ENCODE results near the gene TFPI2. TPM values are rescaled to one million over a fixed set of nuclear protein-coding genes. Genes with fewer than 3 reads are reported as not detected.

TFPI2 gene
- polyA plus RNA-seq, 1 donor, result 15.5 TPM

DNA sequence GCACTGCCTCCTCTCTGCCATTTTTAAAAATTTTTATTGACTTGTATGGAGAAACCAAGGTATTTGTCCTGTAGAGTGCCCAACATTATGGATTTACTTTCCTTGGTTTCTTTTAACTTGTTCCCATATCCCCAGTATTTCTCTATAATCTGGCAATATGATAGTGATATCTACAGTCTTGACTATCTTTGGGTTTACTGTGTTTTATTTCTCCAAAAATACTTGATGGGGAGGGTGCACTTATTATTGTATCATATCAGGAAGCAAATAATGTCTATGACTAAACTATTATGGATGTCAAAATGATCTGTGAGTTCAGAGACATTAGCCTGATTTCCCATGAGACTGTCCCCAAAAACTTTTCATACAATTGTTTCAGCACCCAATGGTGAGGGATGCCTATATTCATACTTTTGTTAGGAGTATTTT, 6.6 kb downstream of the TFPI2 start:
- H3K27ac ChIP-seq (ENCODE audit: low read length), result no peak overlapping the region
- no peak for DNase-seq
- H3K9me3 ChIP-seq (ENCODE audit: control insufficient read depth, low read depth, low read length), result peaks cover 9% of the 10 kb centered on the region
- H3K27me3 ChIP-seq (ENCODE audit: control insufficient read depth, insufficient read depth, low read length), result peaks cover 1% of the 10 kb centered on the region
- no peak overlapping the region for H3K4me3 ChIP-seq (ENCODE audit: low read length)
- no peaks in the 10 kb centered on the region for H3K36me3 ChIP-seq (ENCODE audit: control insufficient read depth, insufficient read depth, low read length)
- H3K4me1 ChIP-seq (ENCODE audit: control insufficient read depth, insufficient read depth, low read length), result no peaks in the 10 kb centered on the region

DNA sequence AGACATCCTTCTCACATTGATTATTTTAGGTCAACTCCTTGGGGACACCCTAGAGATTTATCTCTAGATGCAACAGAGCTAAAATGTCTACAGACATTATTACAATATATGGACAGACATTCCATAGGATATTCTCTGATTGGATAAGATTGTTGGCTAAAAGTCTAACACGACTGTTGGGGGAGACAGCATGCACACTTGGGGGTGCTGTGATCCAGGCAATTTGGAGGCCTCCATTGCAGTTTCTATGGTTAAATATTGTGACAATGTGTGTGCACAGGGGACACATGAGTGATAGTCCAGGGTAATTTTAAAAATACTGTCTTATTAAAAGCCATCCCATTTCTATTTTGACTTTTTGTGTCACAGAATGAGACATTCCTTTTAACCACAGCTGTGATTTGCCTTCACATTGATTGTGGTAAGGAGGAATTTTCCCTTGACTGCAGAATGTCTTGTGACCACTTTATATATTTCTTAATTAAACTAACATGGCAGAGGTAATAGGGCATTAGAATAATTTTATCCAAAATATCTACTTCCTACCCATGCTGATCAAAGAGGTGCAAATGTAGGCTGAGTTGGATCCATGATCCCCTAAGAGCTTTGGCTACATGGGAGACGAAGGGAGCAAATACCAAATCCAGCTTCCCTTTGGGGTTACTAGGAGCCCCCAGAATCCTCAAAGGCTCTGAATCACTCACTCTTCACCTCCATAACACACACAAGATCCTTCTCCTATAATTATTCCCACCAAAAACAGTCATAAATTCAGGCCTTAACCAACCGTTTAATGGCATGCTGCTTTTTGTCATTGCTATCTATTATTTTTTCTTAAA, 7.3 kb downstream of the TFPI2 start:
- Histone ChIP-seq H3K4me1 (ENCODE audit: control insufficient read depth, insufficient read depth, low read length) (no peaks in the 10 kb centered on the region), H3K9me3 (ENCODE audit: control insufficient read depth, low read depth, low read length) (peaks cover 9% of the 10 kb centered on the region), H3K27ac (ENCODE audit: low read length) (no peak overlapping the region), H3K4me3 (ENCODE audit: low read length) (no peak overlapping the region), H3K27me3 (ENCODE audit: control insufficient read depth, insufficient read depth, low read length) (no peaks in the 10 kb centered on the region), H3K36me3 (ENCODE audit: control insufficient read depth, insufficient read depth, low read length) (no peaks in the 10 kb centered on the region)
- WGBS (ENCODE audit: insufficient coverage, low lambda C conversion rate), result no CpG with 5 or more reads among the region's 3 CpGs
- DNase-seq, result no peak

DNA sequence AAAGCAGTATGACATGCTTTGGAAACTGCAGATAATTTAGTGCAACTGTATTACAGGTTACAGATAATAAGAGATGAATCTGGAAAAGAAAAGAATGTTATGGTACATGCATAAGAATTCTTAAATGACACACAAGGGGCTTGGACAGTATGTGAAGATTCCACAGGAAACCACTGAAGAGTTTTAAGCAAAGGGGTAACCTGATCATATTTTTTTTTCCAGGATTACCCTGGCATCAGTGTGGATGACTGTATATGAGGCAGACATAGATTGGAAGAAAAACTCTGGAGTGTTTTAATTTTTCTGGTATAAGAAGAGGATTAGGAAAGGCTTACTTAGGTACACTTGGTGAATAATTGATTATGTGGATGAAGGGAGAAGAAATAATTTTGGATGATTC, 8.1 kb downstream of the TFPI2 start:
- peaks cover 9% of the 10 kb centered on the region for H3K9me3 ChIP-seq (ENCODE audit: control insufficient read depth, low read depth, low read length)
- no peaks in the 10 kb centered on the region for H3K4me1 ChIP-seq (ENCODE audit: control insufficient read depth, insufficient read depth, low read length)

DNA sequence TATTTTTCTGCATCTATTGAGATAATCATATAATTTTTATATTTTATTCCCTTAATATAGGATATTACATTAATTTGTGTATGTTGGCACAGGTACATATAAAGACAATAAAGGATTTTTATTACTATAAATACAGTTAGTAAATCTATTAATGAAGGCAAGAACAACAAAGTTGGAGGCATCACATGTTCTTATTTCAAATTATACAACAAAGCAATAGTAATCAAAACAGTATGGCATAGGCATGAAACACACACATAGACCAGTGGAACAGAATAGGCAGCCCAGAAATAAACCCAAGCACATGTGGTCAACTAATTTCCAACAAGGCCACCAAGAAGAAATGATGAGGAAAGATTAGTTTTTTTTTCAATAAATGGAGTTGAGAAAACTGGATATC, 11.2 kb downstream of the TFPI2 start:
- no peak for DNase-seq
- Histone ChIP-seq H3K4me3 (ENCODE audit: low read length) (no peak overlapping the region), H3K9me3 (ENCODE audit: control insufficient read depth, low read depth, low read length) (no peaks in the 10 kb centered on the region), H3K27me3 (ENCODE audit: control insufficient read depth, insufficient read depth, low read length) (no peaks in the 10 kb centered on the region), H3K36me3 (ENCODE audit: control insufficient read depth, insufficient read depth, low read length) (no peaks in the 10 kb centered on the region), H3K27ac (ENCODE audit: low read length) (no peak overlapping the region), H3K4me1 (ENCODE audit: control insufficient read depth, insufficient read depth, low read length) (no peaks in the 10 kb centered on the region)

More for the DNA sequence above, 8.1 kb downstream of the TFPI2 start:
- Histone ChIP-seq H3K27ac (ENCODE audit: low read length) (no peak overlapping the region), H3K36me3 (ENCODE audit: control insufficient read depth, insufficient read depth, low read length) (no peaks in the 10 kb centered on the region), H3K27me3 (ENCODE audit: control insufficient read depth, insufficient read depth, low read length) (no peaks in the 10 kb centered on the region), H3K4me3 (ENCODE audit: low read length) (no peak overlapping the region)
- no peak for DNase-seq

DNA sequence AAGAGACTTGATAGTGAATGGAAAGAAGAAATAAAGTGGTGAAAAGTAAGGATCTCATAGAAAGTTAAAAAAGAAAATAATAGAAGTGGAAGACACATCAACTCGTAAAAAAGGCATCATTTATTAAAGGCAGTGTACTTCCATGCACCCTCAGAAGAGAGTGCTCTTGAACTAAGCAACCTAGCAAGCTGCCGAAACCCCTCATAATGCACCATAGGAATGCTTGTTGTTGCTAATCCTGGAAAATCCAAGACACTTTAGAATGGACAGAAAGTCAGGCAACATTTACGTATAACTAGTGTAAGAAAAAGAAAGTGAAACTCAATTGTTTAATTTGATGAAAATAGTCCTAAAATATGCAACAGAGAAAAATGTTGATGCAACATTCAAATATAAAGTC, 12.8 kb downstream of the TFPI2 start:
- 100% methylated on average over 1 of the region's 3 CpGs for WGBS (ENCODE audit: insufficient coverage, low lambda C conversion rate)
- no peaks in the 10 kb centered on the region for H3K4me1 ChIP-seq (ENCODE audit: control insufficient read depth, insufficient read depth, low read length)
- H3K36me3 ChIP-seq (ENCODE audit: control insufficient read depth, insufficient read depth, low read length), result no peaks in the 10 kb centered on the region
- no peak overlapping the region for H3K4me3 ChIP-seq (ENCODE audit: low read length)
- no peaks in the 10 kb centered on the region for H3K9me3 ChIP-seq (ENCODE audit: control insufficient read depth, low read depth, low read length)
- no peak overlapping the region for H3K27ac ChIP-seq (ENCODE audit: low read length)
- DNase-seq, result no peak
- no peaks in the 10 kb centered on the region for H3K27me3 ChIP-seq (ENCODE audit: control insufficient read depth, insufficient read depth, low read length)

DNA sequence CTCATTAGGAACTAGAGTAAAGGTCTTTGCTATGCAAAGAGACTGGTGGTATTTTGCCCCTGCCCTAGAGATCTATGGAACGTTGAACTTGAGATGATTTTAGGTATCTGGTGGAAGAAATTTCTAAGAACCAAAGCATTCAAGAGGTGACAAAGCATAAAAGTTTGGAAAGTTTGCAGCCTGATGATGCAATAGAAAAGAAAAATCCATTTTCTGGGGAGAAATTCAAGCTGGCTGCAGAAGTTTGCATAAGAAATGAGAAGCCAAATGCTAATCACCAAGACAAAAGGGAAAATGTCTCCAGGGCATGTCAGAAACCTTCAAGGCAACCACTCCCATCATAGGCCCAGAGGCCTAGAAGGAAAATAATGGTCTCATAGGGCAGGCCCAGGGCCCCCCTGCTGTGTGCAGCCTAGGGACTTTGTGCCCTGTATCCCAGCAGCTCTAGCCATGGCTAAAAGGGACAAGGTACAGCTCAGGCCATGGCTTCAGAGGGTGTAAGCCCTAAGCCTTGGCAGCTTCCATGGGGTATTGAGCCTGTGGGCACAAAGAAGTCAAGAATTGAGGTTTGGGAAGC, 16.5 kb downstream of the TFPI2 start:
- no peaks in the 10 kb centered on the region for H3K27me3 ChIP-seq (ENCODE audit: control insufficient read depth, insufficient read depth, low read length)
- no peaks in the 10 kb centered on the region for H3K36me3 ChIP-seq (ENCODE audit: control insufficient read depth, insufficient read depth, low read length)
- no peak overlapping the region for H3K27ac ChIP-seq (ENCODE audit: low read length)
- H3K4me3 ChIP-seq (ENCODE audit: low read length), result no peak overlapping the region
- no peaks in the 10 kb centered on the region for H3K4me1 ChIP-seq (ENCODE audit: control insufficient read depth, insufficient read depth, low read length)
- no peak for DNase-seq
- no peaks in the 10 kb centered on the region for H3K9me3 ChIP-seq (ENCODE audit: control insufficient read depth, low read depth, low read length)
- WGBS (ENCODE audit: insufficient coverage, low lambda C conversion rate), result 40% methylated on average over 1 of the region's 1 CpG

DNA sequence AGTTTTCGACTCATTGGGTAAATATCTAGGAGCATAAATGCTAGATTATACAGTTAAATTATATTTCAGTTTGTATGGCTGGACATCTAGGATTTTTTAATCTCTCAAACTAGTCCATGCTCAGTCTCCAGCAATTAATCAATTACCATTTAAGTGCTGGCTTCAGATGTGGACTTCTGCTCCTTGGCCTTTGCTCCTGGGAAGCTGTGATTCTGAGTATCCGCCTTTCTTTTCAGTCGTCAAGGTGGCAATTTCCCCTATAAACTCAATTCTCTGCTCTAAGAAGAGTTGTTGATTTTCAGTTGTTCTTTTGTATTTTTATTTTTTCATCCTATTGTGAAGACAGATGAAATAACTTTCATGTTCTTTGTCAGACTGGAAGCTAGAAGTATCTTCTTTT, 23.7 kb downstream of the TFPI2 start:
- DNase-seq, result peak; percentile 23 to 62
- WGBS (ENCODE audit: insufficient coverage, low lambda C conversion rate), result 100% methylated on average over 1 of the region's 3 CpGs
- no peaks in the 10 kb centered on the region for H3K36me3 ChIP-seq (ENCODE audit: control insufficient read depth, insufficient read depth, low read length)
- H3K27me3 ChIP-seq (ENCODE audit: control insufficient read depth, insufficient read depth, low read length), result no peaks in the 10 kb centered on the region
- peak overlapping the region; percentile 32 for H3K27ac ChIP-seq (ENCODE audit: low read length)
- peaks cover 6% of the 10 kb centered on the region for H3K4me1 ChIP-seq (ENCODE audit: control insufficient read depth, insufficient read depth, low read length)
- no peaks in the 10 kb centered on the region for H3K9me3 ChIP-seq (ENCODE audit: control insufficient read depth, low read depth, low read length)
- H3K4me3 ChIP-seq (ENCODE audit: low read length), result no peak overlapping the region

- 100% methylated on average over 1 of the region's 2 CpGs for WGBS (ENCODE audit: insufficient coverage, low lambda C conversion rate)
- no peak for DNase-seq
Measured at GRCh38 chr7:93862651-93863050, 27.9 kb downstream of the TFPI2 start.

GRCh38 chr7:93861325-93861949, 29.1 kb downstream of the TFPI2 start:
- Histone ChIP-seq H3K4me1 (ENCODE audit: control insufficient read depth, insufficient read depth, low read length) (no peaks in the 10 kb centered on the region), H3K27ac (ENCODE audit: low read length) (no peak overlapping the region), H3K4me3 (ENCODE audit: low read length) (no peak overlapping the region), H3K9me3 (ENCODE audit: control insufficient read depth, low read depth, low read length) (no peaks in the 10 kb centered on the region), H3K27me3 (ENCODE audit: control insufficient read depth, insufficient read depth, low read length) (no peaks in the 10 kb centered on the region), H3K36me3 (ENCODE audit: control insufficient read depth, insufficient read depth, low read length) (no peaks in the 10 kb centered on the region)
- WGBS (ENCODE audit: insufficient coverage, low lambda C conversion rate), result 95% methylated on average over 4 of the region's 4 CpGs
- no peak for DNase-seq

More at GRCh38 chr7:93862651-93863050, 27.9 kb downstream of the TFPI2 start:
- Histone ChIP-seq H3K9me3 (ENCODE audit: control insufficient read depth, low read depth, low read length) (no peaks in the 10 kb centered on the region), H3K27ac (ENCODE audit: low read length) (no peak overlapping the region), H3K4me3 (ENCODE audit: low read length) (no peak overlapping the region), H3K36me3 (ENCODE audit: control insufficient read depth, insufficient read depth, low read length) (no peaks in the 10 kb centered on the region), H3K27me3 (ENCODE audit: control insufficient read depth, insufficient read depth, low read length) (no peaks in the 10 kb centered on the region), H3K4me1 (ENCODE audit: control insufficient read depth, insufficient read depth, low read length) (peaks cover 3% of the 10 kb centered on the region)

- Histone ChIP-seq H3K27ac (ENCODE audit: low read length) (no peak overlapping the region), H3K9me3 (ENCODE audit: control insufficient read depth, low read depth, low read length) (no peaks in the 10 kb centered on the region), H3K4me3 (ENCODE audit: low read length) (no peak overlapping the region), H3K36me3 (ENCODE audit: control insufficient read depth, insufficient read depth, low read length) (no peaks in the 10 kb centered on the region), H3K27me3 (ENCODE audit: control insufficient read depth, insufficient read depth, low read length) (peaks cover 3% of the 10 kb centered on the region), H3K4me1 (ENCODE audit: control insufficient read depth, insufficient read depth, low read length) (no peaks in the 10 kb centered on the region)
- WGBS (ENCODE audit: insufficient coverage, low lambda C conversion rate), result 86% methylated on average over 1 of the region's 1 CpG
- no peak for DNase-seq
Measured at GRCh38 chr7:93860261-93860660, 30.3 kb downstream of the TFPI2 start.
